Tibial nerve (tissue), 4 donors: ENCODE measurements around the gene ANKS6.

ENCODE experiments used
- EP300 ChIP-seq, 2 donors: sonication (generic); formaldehyde crosslinking; IDR thresholded peaks; one replicate each; pipeline ENCODE4 v1.6.1; 2017; ENCODE audit warnings: antibody characterized with exemption in 2 of 2, mild to moderate bottlenecking in 1 of 2
- POLR2A ChIP-seq, 2 donors: fragments of 450-650 bp; IDR thresholded peaks; one replicate each; pipeline ENCODE4 v1.6.1; 2017; ENCODE audit warnings: antibody characterized with exemption in 2 of 2, mild to moderate bottlenecking in 2 of 2, moderate library complexity in 2 of 2
- TF ChIP-seq, protein P1 (sequence below), 5 experiments: fragments of 200-600 bp in 3 of 5; fragments of 450-650 bp in 2 of 5; sonication (generic) in 3 of 5; IDR thresholded peaks; one replicate each; pipeline ENCODE4 v1.5.1; 2016 to 2019; ENCODE audit warnings: antibody characterized with exemption in 5 of 5, mild to moderate bottlenecking in 3 of 5, moderate library complexity in 2 of 5

- TF ChIP-seq, protein P1, sequence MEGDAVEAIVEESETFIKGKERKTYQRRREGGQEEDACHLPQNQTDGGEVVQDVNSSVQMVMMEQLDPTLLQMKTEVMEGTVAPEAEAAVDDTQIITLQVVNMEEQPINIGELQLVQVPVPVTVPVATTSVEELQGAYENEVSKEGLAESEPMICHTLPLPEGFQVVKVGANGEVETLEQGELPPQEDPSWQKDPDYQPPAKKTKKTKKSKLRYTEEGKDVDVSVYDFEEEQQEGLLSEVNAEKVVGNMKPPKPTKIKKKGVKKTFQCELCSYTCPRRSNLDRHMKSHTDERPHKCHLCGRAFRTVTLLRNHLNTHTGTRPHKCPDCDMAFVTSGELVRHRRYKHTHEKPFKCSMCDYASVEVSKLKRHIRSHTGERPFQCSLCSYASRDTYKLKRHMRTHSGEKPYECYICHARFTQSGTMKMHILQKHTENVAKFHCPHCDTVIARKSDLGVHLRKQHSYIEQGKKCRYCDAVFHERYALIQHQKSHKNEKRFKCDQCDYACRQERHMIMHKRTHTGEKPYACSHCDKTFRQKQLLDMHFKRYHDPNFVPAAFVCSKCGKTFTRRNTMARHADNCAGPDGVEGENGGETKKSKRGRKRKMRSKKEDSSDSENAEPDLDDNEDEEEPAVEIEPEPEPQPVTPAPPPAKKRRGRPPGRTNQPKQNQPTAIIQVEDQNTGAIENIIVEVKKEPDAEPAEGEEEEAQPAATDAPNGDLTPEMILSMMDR (IDR thresholded peaks at IDR 0.05) = no peak
- TF ChIP-seq POLR2A (IDR thresholded peaks at IDR 0.05) (no peak), EP300 (IDR thresholded peaks at IDR 0.05) (no peak)
Observed at GRCh38 chr9:98832768-98833089, 36.4 kb upstream of the ANKS6 start.
